Measurements from ENCODE around the gene TRIM63.

TRIM63 gene

DNA sequence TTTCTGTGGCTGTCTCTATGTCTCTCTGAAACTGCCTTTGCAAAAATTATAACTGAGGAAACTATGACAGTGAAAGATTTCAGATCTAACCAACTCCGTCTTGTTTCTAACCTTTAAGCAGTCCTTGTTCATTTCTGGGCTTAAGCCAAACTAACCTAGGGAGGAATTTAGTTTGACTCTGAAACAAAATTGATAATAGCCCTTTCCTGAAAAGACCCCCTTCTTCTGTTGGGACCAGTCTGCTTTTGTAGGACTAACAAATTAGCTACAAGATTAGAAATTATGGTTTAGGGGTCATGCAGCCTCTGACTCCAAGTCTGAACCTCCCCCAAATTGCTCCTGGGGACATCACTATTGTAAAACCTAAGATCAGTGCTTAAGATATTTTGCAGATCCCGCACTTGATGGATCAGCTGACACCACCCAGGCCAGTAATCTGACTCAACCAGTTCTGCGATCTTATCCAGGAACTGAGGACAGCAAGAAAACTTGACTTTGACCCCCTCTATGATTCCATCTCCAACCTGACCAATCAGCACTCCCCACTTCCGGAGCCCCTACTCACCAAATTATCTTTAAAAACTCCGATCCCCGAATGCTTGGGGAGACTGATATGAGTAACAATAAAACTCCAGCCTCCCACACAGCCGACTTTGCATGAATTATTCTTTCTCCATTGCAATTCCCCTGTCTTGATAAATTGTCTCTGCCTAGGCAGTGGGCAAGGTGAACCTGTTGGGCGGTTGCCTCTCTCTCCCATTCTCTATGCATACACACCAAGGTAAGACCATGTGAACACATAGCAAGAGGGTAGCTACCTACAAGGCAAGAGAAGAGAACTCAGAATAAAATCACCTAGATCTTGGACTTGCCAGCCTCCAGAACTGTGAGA is 11.1 kb upstream of the TRIM63 start:
- TF ChIP-seq, protein P1, sequence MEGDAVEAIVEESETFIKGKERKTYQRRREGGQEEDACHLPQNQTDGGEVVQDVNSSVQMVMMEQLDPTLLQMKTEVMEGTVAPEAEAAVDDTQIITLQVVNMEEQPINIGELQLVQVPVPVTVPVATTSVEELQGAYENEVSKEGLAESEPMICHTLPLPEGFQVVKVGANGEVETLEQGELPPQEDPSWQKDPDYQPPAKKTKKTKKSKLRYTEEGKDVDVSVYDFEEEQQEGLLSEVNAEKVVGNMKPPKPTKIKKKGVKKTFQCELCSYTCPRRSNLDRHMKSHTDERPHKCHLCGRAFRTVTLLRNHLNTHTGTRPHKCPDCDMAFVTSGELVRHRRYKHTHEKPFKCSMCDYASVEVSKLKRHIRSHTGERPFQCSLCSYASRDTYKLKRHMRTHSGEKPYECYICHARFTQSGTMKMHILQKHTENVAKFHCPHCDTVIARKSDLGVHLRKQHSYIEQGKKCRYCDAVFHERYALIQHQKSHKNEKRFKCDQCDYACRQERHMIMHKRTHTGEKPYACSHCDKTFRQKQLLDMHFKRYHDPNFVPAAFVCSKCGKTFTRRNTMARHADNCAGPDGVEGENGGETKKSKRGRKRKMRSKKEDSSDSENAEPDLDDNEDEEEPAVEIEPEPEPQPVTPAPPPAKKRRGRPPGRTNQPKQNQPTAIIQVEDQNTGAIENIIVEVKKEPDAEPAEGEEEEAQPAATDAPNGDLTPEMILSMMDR (IDR thresholded peaks at IDR 0.05; ENCODE audit: low read depth, low read length) = no peak
- DNase-seq (ENCODE audit: extremely low read depth, low read depth) = no peak

DNA sequence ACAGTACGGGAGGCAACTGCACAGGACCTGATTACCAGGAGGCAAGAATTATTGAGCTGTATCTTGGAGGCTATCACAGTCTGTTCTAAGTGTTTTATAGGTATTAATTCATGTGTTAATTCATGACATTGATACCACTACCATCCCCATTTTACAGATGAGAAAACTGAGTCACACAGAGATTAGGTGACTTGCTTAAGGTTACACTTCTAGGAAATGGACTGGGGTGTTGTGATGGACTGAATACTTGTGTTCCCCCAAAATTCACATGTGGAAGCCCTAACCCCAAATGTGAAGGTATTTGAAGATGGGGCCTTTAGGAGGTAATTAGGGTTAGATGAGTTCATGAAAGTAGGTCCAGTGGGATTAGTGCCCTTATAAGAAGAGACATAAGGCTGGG is 10.1 kb upstream of the TRIM63 start:
- TF ChIP-seq, protein P1 (IDR thresholded peaks at IDR 0.05; ENCODE audit: low read depth, low read length) = no peak
- DNase-seq (ENCODE audit: extremely low read depth, low read depth) = no peak

DNA sequence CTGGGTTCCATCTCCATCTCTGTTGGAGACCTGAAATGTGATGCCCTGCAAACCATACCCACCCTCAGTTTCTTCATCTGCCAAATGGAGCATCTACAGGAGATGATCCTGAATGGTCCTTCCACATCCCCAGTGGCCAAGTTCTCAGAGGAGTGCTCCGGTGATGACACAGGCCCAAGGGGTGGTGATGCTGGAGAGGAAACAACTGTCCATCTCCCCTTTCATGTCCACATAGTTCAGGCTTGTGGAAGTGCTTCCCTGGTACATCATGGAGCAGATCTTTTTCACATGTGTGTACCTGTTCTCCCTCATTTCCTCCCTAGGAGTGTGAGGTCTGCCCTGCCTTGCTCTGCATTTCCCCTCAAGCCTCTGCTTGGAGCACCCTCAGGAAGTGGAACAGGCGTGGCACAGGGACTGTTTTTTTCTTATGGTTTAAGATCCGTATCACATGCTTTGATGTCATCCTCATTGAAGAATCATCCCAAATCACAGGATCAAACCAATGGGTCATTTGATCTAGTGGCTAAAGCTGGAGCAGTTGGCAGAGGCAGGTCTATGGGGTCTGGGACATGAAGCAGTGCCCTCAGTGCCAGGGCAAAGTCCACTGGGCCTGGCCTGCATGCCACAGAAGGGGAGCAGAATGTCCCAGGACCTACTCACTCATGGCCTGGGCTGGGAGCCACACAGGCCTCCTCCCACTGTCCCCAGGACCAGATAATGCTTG is 8.2 kb upstream of the TRIM63 start:
- no peak for DNase-seq (ENCODE audit: extremely low read depth, low read depth)
- TF ChIP-seq, protein P1 (IDR thresholded peaks at IDR 0.05; ENCODE audit: low read depth, low read length) = no peak

DNA sequence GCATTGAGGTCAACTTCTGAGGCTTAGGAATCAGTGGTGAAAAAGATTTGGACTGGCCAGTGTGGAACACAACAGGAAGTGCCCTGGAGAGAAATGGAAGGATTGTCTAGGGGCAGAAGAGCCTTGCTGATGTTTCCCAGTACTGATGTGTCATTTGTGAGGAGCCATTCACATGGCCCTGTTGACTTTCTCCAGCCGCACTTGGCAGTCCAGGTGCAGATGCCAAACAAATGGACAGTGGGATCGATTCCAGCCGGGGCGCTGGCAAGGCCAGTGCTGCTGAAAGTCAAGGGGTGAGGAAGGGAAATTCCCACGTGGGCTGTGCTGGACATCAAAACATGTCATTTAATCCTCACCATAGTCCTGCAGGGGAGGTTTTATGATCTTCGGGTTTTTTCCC is 4.9 kb upstream of the TRIM63 start:
- DNase-seq (ENCODE audit: extremely low read depth, low read depth) = no peak
- TF ChIP-seq, protein P1 (IDR thresholded peaks at IDR 0.05; ENCODE audit: low read depth, low read length) = no peak

DNA sequence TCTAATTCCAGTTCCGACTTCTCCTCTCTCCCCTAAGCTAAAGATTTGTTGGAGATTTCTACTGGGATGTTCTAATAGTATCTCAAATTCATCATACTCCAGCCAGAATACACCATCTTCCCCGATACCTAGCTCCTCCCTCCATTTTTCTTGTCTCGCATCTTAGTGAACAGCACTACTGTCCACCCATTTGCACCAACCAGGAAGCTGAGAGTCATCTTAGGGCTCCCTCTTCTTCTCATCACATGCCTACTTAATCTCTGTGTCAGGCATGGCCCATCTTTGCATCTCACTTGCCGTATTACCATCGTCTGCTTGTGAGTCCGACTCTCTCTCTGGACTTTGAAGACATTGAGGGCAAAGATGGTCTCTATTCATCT is 3.5 kb upstream of the TRIM63 start:
- no peak for DNase-seq (ENCODE audit: extremely low read depth, low read depth)
- TF ChIP-seq, protein P1 (IDR thresholded peaks at IDR 0.05; ENCODE audit: low read depth, low read length) = no peak

DNA sequence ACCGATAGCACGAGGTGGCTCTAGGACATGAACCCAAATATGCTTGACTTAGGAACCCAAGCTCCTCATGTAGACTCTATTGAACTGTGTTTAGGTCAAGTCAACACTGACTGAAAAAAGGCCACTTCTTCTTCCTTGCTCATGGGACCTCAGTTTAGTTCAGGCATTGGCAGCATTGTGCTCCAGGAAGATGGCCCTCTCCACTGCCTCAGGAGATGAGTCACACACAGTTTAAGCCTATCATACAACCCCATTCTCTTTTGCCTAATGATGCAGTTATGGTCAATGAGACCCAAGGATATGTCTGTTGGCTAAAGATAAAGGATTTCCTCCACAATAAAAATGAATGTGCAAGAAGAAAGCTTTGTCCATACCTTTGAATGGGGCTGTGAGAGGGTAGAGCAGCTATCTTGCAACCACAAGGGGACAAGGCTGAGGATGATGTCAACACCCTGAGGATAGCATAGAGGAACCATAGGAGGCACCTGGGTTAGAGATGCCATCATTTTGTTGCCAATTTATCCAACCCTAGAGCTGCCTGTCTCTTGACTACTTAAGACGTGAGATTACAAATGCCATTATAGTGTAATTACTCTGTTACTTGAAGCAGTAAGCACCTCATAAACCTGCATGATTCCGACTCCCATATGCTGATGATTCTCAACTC is 3.0 kb upstream of the TRIM63 start:
- DNase-seq (ENCODE audit: extremely low read depth, low read depth) = no peak
- TF ChIP-seq, protein P1 (IDR thresholded peaks at IDR 0.05; ENCODE audit: low read depth, low read length) = no peak

DNA sequence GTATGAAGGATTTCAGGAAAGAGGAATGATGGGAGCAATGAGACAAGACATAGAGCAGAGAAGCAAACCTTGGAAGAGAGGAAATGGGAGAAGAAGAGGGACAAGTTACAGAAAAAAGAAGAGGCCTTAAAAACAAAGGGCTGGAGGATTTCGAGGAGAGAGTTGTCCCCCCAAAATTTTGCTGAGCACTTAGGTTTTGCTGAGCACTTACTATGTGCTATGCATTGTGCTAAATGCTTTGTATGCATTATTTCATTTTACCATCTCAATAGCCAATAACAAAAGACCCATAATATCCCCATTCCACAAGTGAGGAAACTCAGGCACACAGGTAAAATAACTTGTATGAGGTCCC is 2.5 kb upstream of the TRIM63 start:
- DNase-seq (ENCODE audit: extremely low read depth, low read depth) = no peak
- TF ChIP-seq, protein P1 (IDR thresholded peaks at IDR 0.05; ENCODE audit: low read depth, low read length) = no peak
